GM23248 (cell line): ENCODE measurements around the gene NXT1. TPM values are rescaled to one million over a fixed set of nuclear protein-coding genes. Genes with fewer than 3 reads are reported as not detected.

Source experiments
- DNase-seq: peaks from one replicate; pipeline ENCODE4 v3.0.0-alpha.2; 2015
- H2AFZ ChIP-seq: fragments of 200-600 bp; sonication (generic); 2 replicates; pipeline ENCODE4 v1.6.1; 2016; ENCODE audit warnings: antibody characterized with exemption
- H3F3A ChIP-seq: fragments of 200-600 bp; sonication (generic); 2 replicates; pipeline ENCODE4 v1.6.1; 2016; ENCODE audit warnings: mild to moderate bottlenecking, antibody characterized with exemption, mixed run types; ENCODE audit not compliant: insufficient read depth
- H3K27ac ChIP-seq: fragments of 200-600 bp; sonication (generic); 2 replicates; pipeline ENCODE4 v1.5.1; 2016; ENCODE audit warnings: mild to moderate bottlenecking
- H3K27me3 ChIP-seq: fragments of 200-600 bp; sonication (generic); replicated peaks from 2 replicates; pipeline ENCODE4 v1.6.1; 2016; ENCODE audit warnings: mild to moderate bottlenecking; ENCODE audit not compliant: insufficient read depth
- H3K36me3 ChIP-seq: fragments of 200-600 bp; sonication (generic); 2 replicates; pipeline ENCODE4 v1.6.1; 2016; ENCODE audit warnings: low read depth, mild to moderate bottlenecking
- H3K4me1 ChIP-seq: fragments of 200-600 bp; sonication (generic); 2 replicates; pipeline ENCODE4 v1.6.1; 2016; ENCODE audit warnings: mild to moderate bottlenecking; ENCODE audit not compliant: insufficient read depth
- H3K4me2 ChIP-seq: fragments of 200-600 bp; sonication (generic); one replicate; pipeline ENCODE4 v1.6.1; 2016; ENCODE audit warnings: mild to moderate bottlenecking; ENCODE audit not compliant: unreplicated experiment
- H3K4me3 ChIP-seq: fragments of 200-600 bp; sonication (generic); 2 replicates; pipeline ENCODE4 v1.5.1; 2016; ENCODE audit warnings: mild to moderate bottlenecking
- H3K79me2 ChIP-seq: fragments of 200-600 bp; sonication (generic); 2 replicates; pipeline ENCODE4 v1.6.1; 2016; ENCODE audit warnings: mild to moderate bottlenecking; ENCODE audit not compliant: insufficient read depth
- H3K9ac ChIP-seq: fragments of 200-600 bp; sonication (generic); 2 replicates; pipeline ENCODE4 v1.6.1; 2016; ENCODE audit warnings: mild to moderate bottlenecking
- H3K9me2 ChIP-seq: fragments of 200-600 bp; sonication (generic); 2 replicates; pipeline ENCODE4 v1.6.1; 2016; ENCODE audit warnings: mixed run types, mild to moderate bottlenecking, moderate library complexity; ENCODE audit not compliant: insufficient read depth
- H3K9me3 ChIP-seq: fragments of 200-600 bp; sonication (generic); one replicate; pipeline ENCODE4 v1.6.1; 2017; ENCODE audit warnings: low read depth
- H4K20me1 ChIP-seq: fragments of 200-600 bp; sonication (generic); 2 replicates; pipeline ENCODE4 v1.6.0; 2016; ENCODE audit not compliant: insufficient read depth
- EZH2 ChIP-seq: fragments of 200-600 bp; sonication (generic); IDR thresholded peaks from 2 replicates; pipeline ENCODE4 v1.6.1; 2018; ENCODE audit warnings: antibody characterized with exemption, mild to moderate bottlenecking; ENCODE audit not compliant: insufficient read depth, poor library complexity, severe bottlenecking
- EZH2phosphoT487 ChIP-seq: fragments of 200-600 bp; sonication (generic); IDR thresholded peaks from 2 replicates; pipeline ENCODE4 v1.6.1; 2018; ENCODE audit warnings: antibody characterized with exemption, moderate library complexity, mild to moderate bottlenecking, low read depth; ENCODE audit not compliant: insufficient read depth
- WGBS, 2 experiments: methylation state at CpG; one replicate each; pipeline ENCODE4 v1.1.6; 2015 to 2017; ENCODE audit warnings: low lambda C conversion rate in 2 of 2, low coverage in 1 of 2; ENCODE audit errors: missing lambda C conversion rate in 2 of 2; 5-methylcytosine and 5-hydroxymethylcytosine counted together
- in situ Hi-C: fragments of 300-500 bp; cut with MboI; formaldehyde crosslinking; loops from 2 replicates; pipeline ENCODE4 v1.15.0; 2020
- polyA plus RNA-seq: library from polyadenylated mRNA; unstranded; fragments of >200 nt; fragmentation: Nextera tagmentation; extraction: Ambion mirVana; gene quantifications from 2 replicates; pipeline ENCODE4 v1.2.1, GENCODE V29; 2016
- total RNA-seq: library from RNA; depleted of rRNA; stranded (reverse); fragments of >200 nt; shearing (Covaris generic); gene quantifications from 2 replicates; pipeline ENCODE4 v1.2.3, GENCODE V29; 2014

The NXT1 gene
- total and polyA plus RNA-seq, 2 experiments from 2014 or later: 29.8 to 31.5 TPM

DNA sequence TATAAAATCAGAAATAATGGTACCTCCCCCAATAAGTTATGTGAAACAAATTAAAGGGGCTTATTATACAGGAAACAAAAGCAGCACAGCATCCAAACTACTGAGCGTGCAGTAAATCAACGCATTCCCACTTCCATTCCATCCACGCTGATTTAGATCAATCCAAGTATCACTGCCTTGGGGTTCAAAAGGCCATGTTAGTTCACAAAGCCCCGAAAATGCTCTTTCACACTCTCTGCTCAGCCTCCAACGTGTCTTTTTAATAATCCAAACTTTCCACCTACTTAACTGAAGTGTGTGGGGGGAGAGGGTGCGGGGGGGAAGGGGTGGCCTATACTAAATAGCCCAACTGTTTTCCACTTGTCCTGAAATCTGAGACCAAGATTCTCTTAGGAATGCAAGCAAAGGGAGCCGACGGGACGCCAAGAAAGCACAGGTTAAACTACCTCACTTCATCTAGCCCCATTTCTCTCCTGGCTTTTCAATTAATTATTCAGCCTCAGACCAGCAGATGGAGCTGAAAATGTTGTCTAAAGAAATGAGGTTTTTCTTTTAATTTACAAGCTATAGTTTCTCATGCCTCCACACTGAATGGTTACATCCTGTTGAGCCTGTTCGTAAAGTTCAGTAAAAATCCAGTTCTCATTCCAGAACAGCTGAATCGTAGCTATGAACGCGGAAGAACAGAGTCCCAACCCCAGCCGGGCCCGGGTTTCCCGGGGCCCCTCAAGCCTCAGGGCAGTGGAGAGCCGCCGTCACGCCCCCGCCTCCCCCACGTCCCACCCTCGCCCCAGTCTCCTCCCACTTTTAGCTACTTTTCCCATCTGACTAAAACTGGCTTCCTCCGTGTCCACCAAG, 1.0 kb upstream of the NXT1 start:
- Histone ChIP-seq H3K9ac (peak overlapping the region; percentile 90), H2AFZ (peak overlapping the region; percentile 74), H3K9me3 (no peaks in the 10 kb centered on the region), H3K27me3 (no peaks in the 10 kb centered on the region), H4K20me1 (no peaks in the 10 kb centered on the region), H3K4me2 (peak overlapping the region; percentile 88), H3K9me2 (no peaks in the 10 kb centered on the region), H3K4me1 (peaks cover 15% of the 10 kb centered on the region), H3F3A (peaks cover 9% of the 10 kb centered on the region), H3K36me3 (no peaks in the 10 kb centered on the region), H3K27ac (peak overlapping the region; percentile 94), H3K4me3 (peak overlapping the region; percentile 87), H3K79me2 (peaks cover 39% of the 10 kb centered on the region)
- WGBS, 2 experiments: 14% methylated on average over 23 of the region's 23 CpGs
- no peak for DNase-seq
- TF ChIP-seq EZH2phosphoT487 (no peak), EZH2 (no peak)
- in situ Hi-C loops: loop anchor here (25.0 kb wide), 1 partner anchor 1012 kb away; no protein-coding TSS in a partner anchor

DNA sequence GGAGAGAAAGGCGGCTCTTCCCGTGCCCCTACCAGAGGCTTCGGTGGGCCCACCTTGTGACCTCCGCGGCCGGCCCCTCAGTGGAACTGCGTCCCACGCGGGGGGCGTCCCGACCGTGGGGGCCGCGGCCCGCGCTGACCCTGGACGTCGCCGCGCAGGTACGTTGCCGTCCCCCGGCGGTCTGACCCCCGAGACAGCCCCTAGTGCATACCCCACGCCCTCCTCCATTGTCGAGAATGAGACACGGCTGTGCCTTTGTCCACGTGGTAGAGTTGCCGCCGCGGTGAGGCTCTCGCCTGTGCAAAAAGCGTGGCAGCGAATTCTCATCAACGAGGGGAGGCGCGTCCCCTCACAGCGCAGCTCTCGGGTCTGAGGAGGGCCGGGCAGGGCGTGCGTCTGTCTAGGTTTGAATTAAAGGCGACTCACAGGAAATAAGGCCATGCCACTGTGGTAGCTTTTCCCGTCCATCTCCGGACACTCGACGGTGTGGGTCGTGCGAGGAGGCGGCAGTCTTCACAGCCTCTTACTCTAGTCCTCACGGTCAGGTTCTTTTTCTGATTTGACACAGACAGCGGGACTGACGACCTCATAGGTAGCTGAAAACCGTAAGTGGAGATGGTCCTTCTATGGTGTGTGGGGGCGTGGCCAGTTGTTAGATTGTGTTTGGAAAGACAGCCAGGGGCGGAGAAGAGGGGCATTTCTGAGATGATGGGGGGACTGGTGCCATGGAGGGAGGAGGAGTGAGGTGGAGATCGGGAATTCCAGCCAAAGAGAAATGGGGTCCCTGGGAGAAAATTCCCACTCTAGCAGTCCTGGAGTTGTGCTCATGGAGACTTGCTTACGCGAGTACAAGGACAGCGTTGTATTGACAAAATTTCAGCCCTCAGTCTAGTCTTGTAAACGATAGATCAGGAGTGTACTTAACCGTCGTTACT, 580 bp downstream of the NXT1 start:
- peaks cover 53% of the 10 kb centered on the region for H3K79me2 ChIP-seq
- no peaks in the 10 kb centered on the region for H3K36me3 ChIP-seq
- in situ Hi-C loops: no loop called here
- no peaks in the 10 kb centered on the region for H3K9me3 ChIP-seq
- peak overlapping the region; percentile 87 for H3K4me3 ChIP-seq
- no peaks in the 10 kb centered on the region for H4K20me1 ChIP-seq
- peaks cover 9% of the 10 kb centered on the region for H3F3A ChIP-seq
- no peak for TF ChIP-seq EZH2
- no peak for TF ChIP-seq EZH2phosphoT487
- peak overlapping the region; percentile 78 for H2AFZ ChIP-seq
- H3K27me3 ChIP-seq: no peaks in the 10 kb centered on the region
- DNase-seq: peak; percentile 75
- 1% methylated on average over 49 to 64 of the region's 64 CpGs for WGBS, 2 experiments
- peak overlapping the region; percentile 90 for H3K9ac ChIP-seq
- peak overlapping the region; percentile 89 for H3K4me2 ChIP-seq
- peaks cover 15% of the 10 kb centered on the region for H3K4me1 ChIP-seq
- no peaks in the 10 kb centered on the region for H3K9me2 ChIP-seq
- peak overlapping the region; percentile 94 for H3K27ac ChIP-seq

DNA sequence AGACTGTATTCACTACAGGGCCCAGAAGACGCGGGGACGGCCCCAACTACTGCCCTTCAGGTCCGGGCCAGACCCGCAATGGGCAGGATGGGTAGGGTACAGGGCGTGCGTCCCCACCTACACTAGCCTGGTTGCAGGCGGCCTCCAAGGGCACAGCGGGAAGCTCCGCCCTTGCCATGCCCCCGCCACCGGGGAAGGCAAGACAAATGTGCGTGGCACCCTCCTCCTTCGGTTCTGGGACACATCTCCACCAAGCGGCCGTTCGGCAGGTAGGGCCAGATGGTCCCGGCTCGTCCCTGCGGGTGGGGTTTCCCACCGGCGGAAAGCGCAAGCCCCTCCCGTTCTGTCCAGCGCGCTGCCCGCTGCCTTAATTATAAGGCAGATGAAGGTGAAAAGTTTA, 5.6 kb downstream of the NXT1 start:
- Histone ChIP-seq H3K4me3 (no peak overlapping the region), H3K27me3 (no peaks in the 10 kb centered on the region), H2AFZ (no peak overlapping the region), H3K79me2 (peaks cover 48% of the 10 kb centered on the region), H3K4me1 (peaks cover 18% of the 10 kb centered on the region), H3K9me3 (no peaks in the 10 kb centered on the region), H3K9me2 (no peaks in the 10 kb centered on the region), H3K9ac (no peak overlapping the region), H3F3A (peaks cover 24% of the 10 kb centered on the region), H3K4me2 (no peak overlapping the region), H3K27ac (no peak overlapping the region; the same call in 1 of the 2 replicates), H4K20me1 (no peaks in the 10 kb centered on the region), H3K36me3 (no peaks in the 10 kb centered on the region)
- TF ChIP-seq EZH2: no peak
- no peak for TF ChIP-seq EZH2phosphoT487
- in situ Hi-C loops: no loop called here
- 81% methylated on average over 27 of the region's 27 CpGs for WGBS, 2 experiments
- DNase-seq: no peak

DNA sequence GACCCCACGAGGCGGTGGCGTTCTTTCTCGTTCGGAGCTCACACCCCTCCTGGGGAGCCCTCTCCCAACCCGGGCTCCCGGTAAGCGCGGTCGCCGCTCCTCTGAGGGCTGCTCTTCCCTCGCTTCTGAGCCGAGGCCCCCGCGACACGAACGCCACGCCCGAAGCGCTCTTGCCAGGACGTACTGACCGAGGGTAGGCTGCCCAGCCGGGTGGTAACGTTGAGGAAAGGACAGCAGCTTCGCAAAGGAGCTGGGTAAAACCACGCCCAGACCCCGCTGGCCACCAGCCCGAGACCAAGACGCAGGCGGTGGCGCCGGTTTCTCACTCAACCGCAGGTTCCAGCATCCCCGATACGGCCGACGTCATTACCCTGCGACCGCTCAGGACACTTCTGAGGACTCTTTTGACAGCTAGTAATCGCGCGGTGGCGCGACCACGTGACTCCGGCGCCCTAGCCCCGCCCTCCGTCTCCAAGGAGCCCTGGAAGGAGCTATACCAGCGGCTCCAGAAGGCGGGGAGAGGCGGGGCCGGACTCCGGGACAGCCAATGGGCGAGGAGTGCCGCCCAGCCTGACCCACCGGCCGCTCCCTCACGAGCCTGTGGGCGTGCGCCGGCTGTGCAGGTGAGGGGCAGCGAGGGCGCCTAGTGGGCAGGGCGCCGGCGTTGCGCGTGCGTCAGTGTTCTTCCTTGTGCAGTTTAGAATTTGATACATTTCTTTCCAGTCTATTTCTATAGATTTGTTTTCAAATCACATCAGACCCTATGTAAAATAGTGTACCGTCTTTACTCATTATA, 7.4 kb downstream of the NXT1 start:
- Histone ChIP-seq H3K79me2 (peaks cover 39% of the 10 kb centered on the region), H3K27me3 (no peaks in the 10 kb centered on the region), H3K9ac (peak overlapping the region; percentile 95), H3K36me3 (no peaks in the 10 kb centered on the region), H3K27ac (peak overlapping the region; percentile 93), H3F3A (peaks cover 22% of the 10 kb centered on the region; the same call in 1 of the 2 replicates), H3K9me2 (no peaks in the 10 kb centered on the region), H2AFZ (peak overlapping the region; percentile 69), H3K4me1 (peaks cover 13% of the 10 kb centered on the region), H3K9me3 (no peaks in the 10 kb centered on the region), H3K4me3 (peak overlapping the region; percentile 77), H4K20me1 (no peaks in the 10 kb centered on the region), H3K4me2 (peak overlapping the region; percentile 84)
- 1% methylated on average over 61 to 66 of the region's 71 CpGs for WGBS, 2 experiments
- DNase-seq: peak; percentile 99
- in situ Hi-C loops: no loop called here
- TF ChIP-seq EZH2: no peak
- no peak for TF ChIP-seq EZH2phosphoT487
